Astrocyte of the cerebellum (primary cell): ENCODE data around the gene PSAPL1.

ENCODE experiments used
- DNase-seq: peaks from one replicate; pipeline ENCODE4 v3.0.0-alpha.2; 2011; ENCODE audit warnings: low read depth
- H3K4me3 ChIP-seq: 2 replicates; pipeline ENCODE4 v1.5.1; 2011; ENCODE audit warnings: mild to moderate bottlenecking, low read depth, low read length, moderate library complexity
- CTCF ChIP-seq: IDR thresholded peaks from 2 replicates; pipeline ENCODE4 v1.5.1; 2012; ENCODE audit warnings: low read length, low read depth, moderate library complexity, mild to moderate bottlenecking; ENCODE audit errors: missing control alignments
- in situ Hi-C: cut with HindIII; loops from 2 replicates; pipeline ENCODE4 v1.10.0; 2017; ENCODE audit warnings: low sequenced_read_pairs

Gene PSAPL1

DNA sequence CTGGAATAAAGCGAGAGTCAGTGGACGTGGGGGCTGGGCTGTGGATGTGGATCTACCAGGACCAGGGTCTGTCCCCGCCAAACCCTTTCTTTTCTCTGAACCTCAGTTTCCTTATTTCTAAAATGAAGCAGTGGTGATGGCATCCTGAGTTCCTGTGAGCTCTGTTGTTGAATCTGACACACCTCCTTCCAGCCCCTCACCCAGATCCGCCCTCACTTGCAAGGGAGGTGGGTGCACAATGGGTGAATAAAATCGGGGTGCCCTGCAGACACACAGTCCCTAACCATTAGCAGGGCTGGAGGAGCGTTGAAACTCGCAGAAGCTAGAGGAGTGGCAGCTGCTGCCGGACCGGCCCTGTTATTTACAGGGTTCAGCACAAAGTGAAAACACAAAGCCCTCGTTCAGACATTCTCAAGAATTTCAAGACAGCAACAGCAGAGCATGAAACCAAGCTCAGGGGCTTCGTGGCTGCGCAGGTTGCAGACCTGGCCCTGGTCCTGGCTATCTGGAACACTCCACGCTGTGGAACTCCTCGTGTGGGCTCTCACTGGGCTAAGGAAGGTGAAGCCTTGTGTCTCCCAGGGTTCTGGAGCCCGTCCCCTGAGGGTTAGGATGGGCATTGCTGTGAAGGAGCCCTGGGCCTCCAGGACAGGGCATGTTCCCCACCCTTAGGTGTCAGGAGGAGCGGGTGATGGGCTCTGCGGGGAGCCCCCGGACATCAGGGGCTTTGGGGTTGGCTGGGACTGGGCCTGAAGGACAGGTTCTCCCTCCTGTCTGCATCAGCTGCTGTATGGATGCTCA is 42.9 kb downstream of the PSAPL1 start:
- DNase-seq, result no peak
- no peak for TF ChIP-seq CTCF
- H3K4me3 ChIP-seq, result no peak overlapping the region
- in situ Hi-C loops, result no loop called here

DNA sequence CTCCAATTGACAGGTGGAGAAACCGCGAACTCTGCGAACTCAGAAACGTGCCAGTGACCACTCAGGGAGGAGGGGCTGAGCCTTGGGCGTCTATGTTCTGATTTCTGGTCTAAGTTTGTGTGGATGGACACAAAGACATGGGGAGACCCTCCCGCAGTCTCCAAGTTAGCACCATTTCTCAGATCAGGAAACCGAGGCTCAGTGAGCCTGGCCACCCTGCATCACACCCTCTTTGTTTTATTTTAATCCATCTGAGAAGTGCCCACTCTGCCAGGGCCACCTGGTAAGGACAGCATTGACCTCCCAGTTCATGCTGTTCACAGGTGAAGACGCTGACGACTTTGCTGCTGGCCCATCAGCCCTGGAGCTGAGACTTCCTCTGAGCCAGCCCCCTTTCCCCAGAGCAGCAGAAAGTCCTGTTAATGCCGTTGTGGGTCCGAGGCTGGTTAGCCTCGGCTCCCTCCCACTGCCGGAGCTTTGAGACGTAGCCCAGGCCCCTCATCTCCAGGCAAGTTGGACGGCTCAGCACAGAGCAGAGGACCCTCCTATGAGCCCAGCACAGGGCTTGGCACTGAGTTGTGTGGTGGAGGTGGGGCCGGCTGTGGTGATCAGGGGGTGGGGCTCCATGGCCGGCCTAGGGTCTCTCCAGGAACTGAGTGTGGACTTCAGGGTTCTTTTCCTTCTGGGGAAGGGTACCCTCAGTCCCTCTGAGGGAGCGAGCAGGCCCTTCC is 43.7 kb downstream of the PSAPL1 start:
- no peak overlapping the region for H3K4me3 ChIP-seq
- no peak for DNase-seq
- in situ Hi-C loops, result no loop called here
- no peak for TF ChIP-seq CTCF

- TF ChIP-seq CTCF, result no peak
- no peak overlapping the region for H3K4me3 ChIP-seq
- DNase-seq, result no peak
- in situ Hi-C loops, result no loop called here
Measured at GRCh38 chr4:7390336-7390735, 44.4 kb downstream of the PSAPL1 start.

GRCh38 chr4:7389719-7390118 is 45.0 kb downstream of the PSAPL1 start:
- in situ Hi-C loops, result no loop called here
- H3K4me3 ChIP-seq, result no peak overlapping the region
- no peak for DNase-seq
- no peak for TF ChIP-seq CTCF

- no peak overlapping the region for H3K4me3 ChIP-seq
- DNase-seq, result no peak
- in situ Hi-C loops, result no loop called here
- no peak for TF ChIP-seq CTCF
Measured at GRCh38 chr4:7389101-7389701, 45.5 kb downstream of the PSAPL1 start.

GRCh38 chr4:7388627-7389026 is 46.1 kb downstream of the PSAPL1 start:
- in situ Hi-C loops, result no loop called here
- no peak for TF ChIP-seq CTCF
- no peak for DNase-seq
- H3K4me3 ChIP-seq, result no peak overlapping the region
